Measurements from ENCODE around the gene IFI16.
"Not testable (repeated sequence)": the region's sequence is repeated elsewhere in the genome, so short reads cannot be mapped to it uniquely, and the experiment has no call there.

The IFI16 gene

DNA sequence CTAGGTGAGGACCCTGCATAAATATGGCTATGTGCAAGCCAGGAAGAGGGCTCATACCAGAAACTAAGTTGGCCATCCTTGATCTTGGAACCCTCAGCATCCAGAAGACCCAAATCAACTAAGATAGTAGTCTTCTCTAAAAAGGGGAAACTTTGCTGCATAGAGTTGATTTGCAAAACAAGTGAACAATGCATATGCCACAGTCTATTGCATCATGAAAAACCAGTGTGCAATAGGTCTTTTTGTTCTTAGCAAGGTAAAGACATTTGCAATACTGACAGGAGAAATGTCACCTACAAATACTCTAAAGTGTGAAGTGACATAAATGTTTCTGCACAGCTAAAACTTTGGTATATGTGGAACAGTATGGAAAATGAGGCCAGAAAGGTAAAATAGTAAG lies 2.0 kb upstream of the IFI16 start:
- DNase-seq (ENCODE audit: low read depth, low spot score): no peak

GRCh38 chr1:159008744-159009188 lies 941 bp upstream of the IFI16 start:
- DNase-seq (ENCODE audit: low read depth, low spot score): no peak

DNA sequence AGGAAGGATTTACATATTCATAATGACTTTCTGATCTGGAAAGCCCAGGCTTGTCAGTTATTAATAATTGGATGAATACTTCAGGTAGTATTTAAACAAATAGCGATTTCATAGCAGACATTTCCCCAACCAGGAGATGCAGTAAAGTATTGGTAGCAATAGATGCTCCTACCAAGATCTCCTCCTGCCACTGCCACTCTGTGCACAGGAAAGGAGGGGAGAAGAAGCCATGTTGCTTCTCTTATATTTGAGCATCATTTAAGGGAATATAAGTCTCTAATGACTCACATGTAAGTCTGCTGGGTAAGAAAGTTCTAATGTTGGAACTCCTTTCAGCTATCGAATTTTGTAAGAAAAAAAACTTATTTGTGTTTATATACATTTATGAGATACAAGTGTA lies 420 bp upstream of the IFI16 start:
- no peak for DNase-seq (ENCODE audit: low read depth, low spot score)

GRCh38 chr1:159010391-159010790 lies 684 bp downstream of the IFI16 start:
- no peak for DNase-seq (ENCODE audit: low read depth, low spot score)

DNA sequence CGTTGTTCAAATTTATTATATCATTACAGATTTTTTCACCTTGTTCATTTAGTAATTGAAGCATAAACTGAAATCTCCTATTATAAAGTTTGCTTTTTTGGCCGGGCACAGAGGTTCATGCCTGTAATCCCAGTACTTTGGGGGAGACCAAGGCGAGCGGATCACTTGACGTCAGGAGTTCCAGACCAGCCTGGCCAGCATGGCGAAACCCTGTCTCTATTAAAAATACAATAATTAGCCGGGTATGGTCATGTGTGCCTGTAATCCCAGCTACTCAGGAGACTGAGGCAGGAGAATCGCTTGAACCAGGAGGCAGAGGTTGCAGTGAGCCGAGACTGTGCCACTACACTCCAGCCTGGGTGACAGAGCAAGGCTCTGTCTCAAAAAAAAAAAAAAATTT lies 1.3 kb downstream of the IFI16 start:
- DNase-seq (ENCODE audit: low read depth, low spot score): not testable (repeated sequence)

DNA sequence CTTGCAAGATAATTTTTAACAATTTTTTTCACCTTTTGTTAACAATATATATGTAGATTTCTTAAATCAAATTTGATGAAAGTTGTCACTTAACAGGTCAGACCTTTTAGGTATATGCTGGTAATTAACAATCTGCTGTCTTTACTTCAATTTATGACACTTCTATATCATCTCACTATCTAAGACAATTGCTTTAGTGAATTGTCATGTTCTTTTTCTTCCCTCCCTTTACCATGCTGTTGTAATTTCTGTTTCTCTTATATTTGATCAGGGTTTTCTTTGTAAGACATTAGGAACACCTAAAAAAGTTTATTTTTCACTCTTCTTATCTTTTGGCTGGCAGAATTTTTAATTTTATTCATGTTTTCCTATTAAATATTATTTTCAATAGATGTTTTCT lies 2.0 kb downstream of the IFI16 start:
- DNase-seq (ENCODE audit: low read depth, low spot score): no peak

DNA sequence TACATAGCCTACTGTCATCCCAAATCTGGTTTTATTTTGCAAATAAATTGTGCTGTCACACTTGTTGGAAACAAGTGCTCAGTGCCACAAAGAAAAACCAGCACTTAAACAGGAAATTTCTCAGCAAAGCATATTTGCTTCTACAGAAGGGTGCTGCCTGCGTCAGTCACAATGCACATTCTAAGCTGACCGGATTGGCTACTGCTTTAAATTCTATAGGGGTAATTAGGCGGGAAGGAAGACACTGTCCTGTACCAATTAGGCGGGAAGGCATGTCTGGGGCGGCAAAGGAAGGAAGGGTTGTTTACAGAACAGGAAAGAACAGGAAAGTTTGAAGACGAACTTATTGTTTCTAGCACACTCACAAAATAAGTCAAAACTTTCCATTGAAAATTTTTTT lies 2.8 kb downstream of the IFI16 start:
- no peak for DNase-seq (ENCODE audit: low read depth, low spot score)

DNA sequence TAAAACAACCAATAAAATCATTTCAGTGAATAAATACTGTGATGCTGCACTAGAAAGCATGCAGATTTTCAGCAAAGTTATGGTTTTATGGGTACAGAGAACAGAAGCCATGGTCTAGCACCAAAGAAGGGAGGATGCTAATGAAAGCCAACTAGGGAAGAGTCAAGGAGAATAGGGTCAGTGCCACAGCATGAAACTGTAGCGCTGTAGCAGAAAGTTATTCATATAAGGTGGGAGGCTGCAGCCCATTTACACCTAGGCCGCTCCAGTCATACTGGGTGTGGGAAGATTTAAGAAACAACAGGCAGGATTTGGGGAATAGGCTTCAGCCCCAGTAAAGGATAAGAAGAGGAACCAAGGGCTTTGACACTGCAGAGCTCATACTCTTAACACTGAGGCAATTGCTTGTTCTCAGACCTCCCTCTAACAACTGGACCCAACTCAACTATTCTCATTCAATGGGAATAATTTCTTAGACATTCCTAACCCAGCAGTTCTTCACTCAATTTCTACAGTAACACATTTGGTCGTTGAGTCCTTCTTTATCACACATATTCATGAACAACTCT lies 4.4 kb downstream of the IFI16 start:
- DNase-seq (ENCODE audit: low read depth, low spot score): no peak

- DNase-seq (ENCODE audit: low read depth, low spot score): no peak
These were observed 5.1 kb downstream of the IFI16 start for GRCh38 chr1:159014851-159015250.

GRCh38 chr1:159015440-159015909 lies 5.8 kb downstream of the IFI16 start:
- peak; percentile 37 for DNase-seq (ENCODE audit: low read depth, low spot score)

GRCh38 chr1:159023723-159024122 lies 14.0 kb downstream of the IFI16 start:
- DNase-seq (ENCODE audit: low read depth, low spot score): no peak

GRCh38 chr1:159025043-159025442 lies 15.3 kb downstream of the IFI16 start:
- no peak for DNase-seq (ENCODE audit: low read depth, low spot score)

DNA sequence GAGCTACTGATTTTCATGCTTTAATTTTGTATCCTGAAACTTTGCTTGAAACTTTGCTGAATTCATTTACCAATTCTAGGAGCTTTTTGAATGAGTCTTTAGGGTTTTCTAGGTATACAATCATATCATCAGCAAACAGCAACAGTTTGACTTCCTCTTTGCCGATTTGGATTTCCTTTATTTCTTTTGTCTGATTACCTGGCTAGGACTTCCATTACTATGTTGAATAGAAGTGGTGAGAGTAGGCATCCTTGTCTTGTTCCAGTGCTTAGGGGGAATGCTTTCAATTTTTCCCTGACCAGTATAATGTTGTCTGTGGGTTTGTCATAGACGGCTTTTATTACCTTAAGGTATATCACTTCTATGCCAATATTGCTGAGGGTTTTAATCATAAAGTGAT lies 17.1 kb downstream of the IFI16 start:
- DNase-seq (ENCODE audit: low read depth, low spot score): not testable (repeated sequence)

DNA sequence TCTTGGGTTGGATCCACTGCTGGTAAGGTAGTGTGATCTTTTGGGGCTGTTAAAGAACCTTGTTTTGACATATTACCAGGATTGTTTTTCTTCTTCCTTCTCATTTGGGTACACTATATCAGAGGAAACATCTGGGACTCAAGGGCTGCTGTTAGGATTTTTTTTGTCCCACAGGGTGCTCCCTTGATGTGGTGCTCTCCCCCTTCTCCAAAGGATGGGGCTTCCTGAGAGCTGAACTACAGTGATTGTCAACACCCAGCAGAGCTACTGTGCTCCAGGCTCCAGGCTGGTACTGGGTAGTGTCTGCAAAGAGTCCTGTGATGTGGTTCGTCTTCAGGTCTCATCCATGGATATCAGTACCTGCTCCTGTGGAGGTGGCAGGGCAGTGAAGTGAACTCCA lies 20.6 kb downstream of the IFI16 start:
- DNase-seq (ENCODE audit: low read depth, low spot score): no peak

GRCh38 chr1:159030877-159031447 lies 21.3 kb downstream of the IFI16 start:
- no peak for DNase-seq (ENCODE audit: low read depth, low spot score)

GRCh38 chr1:159040206-159040605 lies 30.5 kb downstream of the IFI16 start:
- DNase-seq (ENCODE audit: low read depth, low spot score): no peak

DNA sequence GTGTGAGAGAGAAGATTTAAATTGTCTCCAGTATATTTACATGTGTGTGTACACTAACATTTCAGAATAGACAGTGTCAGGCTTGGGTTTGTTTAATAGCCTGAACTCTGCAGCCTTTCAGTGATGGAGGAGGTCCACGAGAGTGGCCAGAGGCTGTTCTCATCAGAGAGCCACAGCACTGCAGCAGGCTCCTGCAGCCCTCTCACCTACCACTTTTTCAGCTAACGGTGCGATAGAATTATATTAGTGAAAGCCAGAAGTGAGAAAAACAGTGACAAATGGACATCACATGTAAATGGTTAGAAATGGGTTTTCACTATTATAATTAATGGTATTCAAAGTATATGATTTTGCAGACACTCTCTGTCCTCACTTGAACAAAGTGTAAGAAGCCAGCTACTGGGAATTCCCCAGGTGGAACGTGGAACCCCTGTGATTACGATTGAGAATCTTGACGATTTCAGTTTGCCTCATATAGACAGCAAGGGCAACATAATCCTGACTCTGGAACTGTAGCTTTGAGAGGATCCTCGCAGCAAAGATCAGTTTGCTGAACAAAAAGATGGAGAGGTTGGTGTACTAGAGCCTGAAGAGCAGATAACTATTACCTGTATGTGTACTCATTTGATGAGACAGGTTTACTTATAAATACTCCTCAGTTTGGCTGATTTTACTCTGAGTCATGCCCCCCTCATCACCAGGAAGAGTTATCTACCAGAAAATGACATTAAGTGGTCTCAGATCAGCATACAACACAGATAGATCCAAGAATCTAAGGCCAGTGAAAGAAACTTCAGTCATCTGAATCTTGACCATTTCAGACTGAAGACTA lies 31.4 kb downstream of the IFI16 start:
- no peak for DNase-seq (ENCODE audit: low read depth, low spot score)

GRCh38 chr1:159046486-159046885 lies 36.8 kb downstream of the IFI16 start:
- not testable (repeated sequence) for DNase-seq (ENCODE audit: low read depth, low spot score)

DNA sequence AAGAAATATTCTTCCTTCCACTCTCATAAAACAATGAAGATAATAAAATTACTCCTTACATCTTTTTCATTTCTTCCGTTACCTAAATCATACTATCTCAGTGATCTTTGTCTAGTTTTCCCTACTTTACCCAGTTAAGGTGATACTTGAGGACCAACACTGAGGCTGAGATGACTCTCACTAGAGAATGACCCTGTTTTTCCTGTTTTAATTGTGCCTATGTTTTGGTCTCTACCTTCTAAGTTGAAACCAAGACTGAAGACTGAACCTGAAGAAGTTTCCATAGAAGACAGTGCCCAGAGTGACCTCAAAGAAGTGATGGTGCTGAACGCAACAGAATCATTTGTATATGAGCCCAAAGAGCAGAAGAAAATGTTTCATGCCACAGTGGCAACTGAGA lies 41.7 kb downstream of the IFI16 start:
- DNase-seq (ENCODE audit: low read depth, low spot score): no peak

- no peak for DNase-seq (ENCODE audit: low read depth, low spot score)
These were observed 44.7 kb downstream of the IFI16 start for GRCh38 chr1:159054427-159054826.

DNA sequence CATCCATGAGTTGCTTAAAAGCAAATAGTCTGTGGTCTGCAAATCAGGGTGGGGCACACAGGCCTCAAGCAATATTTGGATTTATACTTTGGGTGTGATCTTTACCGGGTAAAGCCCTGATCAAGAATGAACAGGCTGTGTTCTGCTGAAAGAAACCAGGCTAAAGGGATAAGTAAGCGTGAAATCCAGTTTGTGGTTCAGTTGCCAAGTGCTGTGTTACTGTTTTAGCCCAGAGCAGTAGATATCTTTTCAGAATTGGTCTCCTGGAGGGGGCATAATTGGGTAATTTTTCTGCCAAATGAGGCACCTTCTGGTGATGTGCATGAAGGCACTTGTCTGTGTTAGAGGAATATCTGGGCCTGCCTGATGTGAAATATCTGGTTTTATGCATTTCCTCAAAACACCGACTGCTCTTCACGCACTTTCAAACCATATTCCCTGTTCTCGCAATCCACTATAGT lies 45.5 kb downstream of the IFI16 start:
- no peak for DNase-seq (ENCODE audit: low read depth, low spot score)

DNA sequence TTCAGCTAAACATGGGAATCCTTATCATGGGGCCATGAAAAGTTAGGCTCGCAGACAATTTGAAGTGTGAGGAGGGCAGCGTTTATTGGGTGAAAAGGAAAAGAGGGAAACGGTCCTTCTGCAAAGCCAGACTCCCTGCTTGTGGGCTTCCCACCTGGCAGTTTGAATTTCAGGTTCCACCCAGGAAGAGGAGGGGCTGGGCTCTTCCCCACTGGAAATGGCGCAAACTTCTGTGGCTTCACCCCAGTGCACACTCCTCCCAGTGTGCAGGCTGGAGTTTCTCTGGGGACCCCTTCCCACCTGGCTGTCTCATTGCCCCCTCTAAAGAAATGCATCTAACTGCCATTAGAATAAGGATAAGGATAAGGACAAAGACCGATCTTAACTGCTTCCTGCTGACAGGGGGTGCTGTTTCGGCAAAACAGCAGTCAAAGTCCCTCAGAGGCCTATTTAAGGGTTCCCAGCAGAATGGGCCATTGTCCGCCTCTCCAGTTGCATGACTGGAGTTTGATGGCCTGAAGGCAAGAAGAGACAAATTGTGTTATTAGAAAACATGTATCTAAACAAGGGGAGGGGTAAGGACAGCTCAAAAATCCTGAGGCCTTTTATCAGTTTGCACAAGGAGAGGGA lies 46.5 kb downstream of the IFI16 start:
- DNase-seq (ENCODE audit: low read depth, low spot score): no peak
